Measurements from ENCODE around the gene PIRT. TPM values are rescaled to one million over a fixed set of nuclear protein-coding genes. Genes with fewer than 3 reads are reported as not detected.

PIRT gene
- total RNA-seq, 1 donor from 2014 or later = not detected

DNA sequence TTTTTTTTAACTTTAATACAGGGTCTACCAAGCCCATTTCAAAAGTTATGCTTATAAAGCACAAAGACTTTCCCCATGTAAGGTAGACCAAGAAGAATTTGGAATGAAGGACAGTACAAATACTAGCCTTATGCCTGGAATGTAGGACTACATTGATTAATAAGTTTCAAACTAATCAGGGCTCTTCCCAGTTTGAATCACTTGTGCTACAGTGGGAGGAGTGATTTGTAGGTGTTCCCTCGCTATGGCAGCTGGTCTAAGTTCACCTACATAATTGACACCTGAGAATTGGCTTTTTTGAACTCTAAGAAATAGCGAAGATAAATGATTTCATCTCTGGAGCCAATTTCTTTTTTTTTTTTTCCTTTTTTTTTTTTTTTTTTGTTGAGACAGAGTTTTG is 52.6 kb downstream of the PIRT start:
- H3K4me1 ChIP-seq = no peaks in the 10 kb centered on the region
- H3K9me3 ChIP-seq = peaks cover 0 to 3% of the 10 kb centered on the region in 2 donors
- no peak overlapping the region for H3K4me3 ChIP-seq
- H3K27ac ChIP-seq = no peak overlapping the region
- DNase-seq (ENCODE audit: low spot score in 2 of 2) = no peak
- intact Hi-C loops (cut with DNase I) = no loop called here
- TF ChIP-seq, protein P1, sequence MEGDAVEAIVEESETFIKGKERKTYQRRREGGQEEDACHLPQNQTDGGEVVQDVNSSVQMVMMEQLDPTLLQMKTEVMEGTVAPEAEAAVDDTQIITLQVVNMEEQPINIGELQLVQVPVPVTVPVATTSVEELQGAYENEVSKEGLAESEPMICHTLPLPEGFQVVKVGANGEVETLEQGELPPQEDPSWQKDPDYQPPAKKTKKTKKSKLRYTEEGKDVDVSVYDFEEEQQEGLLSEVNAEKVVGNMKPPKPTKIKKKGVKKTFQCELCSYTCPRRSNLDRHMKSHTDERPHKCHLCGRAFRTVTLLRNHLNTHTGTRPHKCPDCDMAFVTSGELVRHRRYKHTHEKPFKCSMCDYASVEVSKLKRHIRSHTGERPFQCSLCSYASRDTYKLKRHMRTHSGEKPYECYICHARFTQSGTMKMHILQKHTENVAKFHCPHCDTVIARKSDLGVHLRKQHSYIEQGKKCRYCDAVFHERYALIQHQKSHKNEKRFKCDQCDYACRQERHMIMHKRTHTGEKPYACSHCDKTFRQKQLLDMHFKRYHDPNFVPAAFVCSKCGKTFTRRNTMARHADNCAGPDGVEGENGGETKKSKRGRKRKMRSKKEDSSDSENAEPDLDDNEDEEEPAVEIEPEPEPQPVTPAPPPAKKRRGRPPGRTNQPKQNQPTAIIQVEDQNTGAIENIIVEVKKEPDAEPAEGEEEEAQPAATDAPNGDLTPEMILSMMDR (IDR thresholded peaks at IDR 0.05) = no peak
- no peaks in the 10 kb centered on the region for H3K27me3 ChIP-seq
- H3K36me3 ChIP-seq = no peaks in the 10 kb centered on the region

DNA sequence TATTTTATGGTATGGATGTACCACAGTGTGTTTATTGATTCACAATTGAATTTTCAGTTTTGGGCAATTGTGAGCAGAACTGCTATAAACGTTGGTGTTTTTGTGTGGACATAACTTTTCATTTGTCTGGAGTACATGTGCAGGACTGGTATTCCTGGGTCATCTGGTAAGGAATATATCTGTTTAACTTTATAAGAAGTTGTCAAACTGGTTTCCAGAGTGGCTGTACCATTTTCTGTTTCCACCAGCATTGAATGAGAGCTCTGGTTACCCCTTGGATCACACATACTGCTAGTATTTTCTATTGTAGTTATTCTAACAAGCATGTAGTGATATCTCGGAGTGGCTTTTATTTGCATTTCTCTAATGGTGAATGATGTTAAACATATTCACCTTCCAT is 58.3 kb downstream of the PIRT start:
- intact Hi-C loops (cut with DNase I) = no loop called here
- Histone ChIP-seq H3K27me3 (no peaks in the 10 kb centered on the region), H3K27ac (no peak overlapping the region), H3K36me3 (no peaks in the 10 kb centered on the region), H3K4me1 (no peaks in the 10 kb centered on the region), H3K9me3 (peaks cover 0 to 3% of the 10 kb centered on the region in 2 donors), H3K4me3 (no peak overlapping the region)
- DNase-seq (ENCODE audit: low spot score in 2 of 2) = no peak
- TF ChIP-seq, protein P1 (IDR thresholded peaks at IDR 0.05) = no peak

DNA sequence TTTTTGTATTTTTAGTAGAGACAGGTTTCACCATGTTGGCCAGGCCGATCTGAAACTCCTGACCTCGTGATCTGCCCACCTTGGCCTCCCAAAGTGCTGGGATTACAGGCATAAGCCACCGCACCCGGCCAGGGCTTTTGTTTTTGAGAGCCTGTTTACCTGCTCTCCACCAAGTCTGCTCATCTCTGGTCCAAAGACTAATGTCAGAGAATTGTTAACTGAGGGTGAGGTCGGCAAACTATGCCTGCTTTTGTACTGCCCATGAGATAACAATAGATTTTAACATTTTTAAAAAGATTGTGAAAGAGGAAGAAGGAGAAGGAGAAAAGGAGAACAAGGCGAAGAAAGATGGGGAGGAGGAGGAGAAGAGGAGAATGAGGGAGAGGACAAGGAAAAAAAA is 60.0 kb downstream of the PIRT start:
- TF ChIP-seq, protein P1 (IDR thresholded peaks at IDR 0.05) = no peak
- Histone ChIP-seq H3K9me3 (peaks cover 0 to 3% of the 10 kb centered on the region in 2 donors), H3K4me1 (no peaks in the 10 kb centered on the region), H3K27me3 (no peaks in the 10 kb centered on the region), H3K4me3 (no peak overlapping the region), H3K36me3 (no peaks in the 10 kb centered on the region), H3K27ac (no peak overlapping the region)
- intact Hi-C loops (cut with DNase I) = no loop called here
- DNase-seq (ENCODE audit: low spot score in 2 of 2) = no peak

DNA sequence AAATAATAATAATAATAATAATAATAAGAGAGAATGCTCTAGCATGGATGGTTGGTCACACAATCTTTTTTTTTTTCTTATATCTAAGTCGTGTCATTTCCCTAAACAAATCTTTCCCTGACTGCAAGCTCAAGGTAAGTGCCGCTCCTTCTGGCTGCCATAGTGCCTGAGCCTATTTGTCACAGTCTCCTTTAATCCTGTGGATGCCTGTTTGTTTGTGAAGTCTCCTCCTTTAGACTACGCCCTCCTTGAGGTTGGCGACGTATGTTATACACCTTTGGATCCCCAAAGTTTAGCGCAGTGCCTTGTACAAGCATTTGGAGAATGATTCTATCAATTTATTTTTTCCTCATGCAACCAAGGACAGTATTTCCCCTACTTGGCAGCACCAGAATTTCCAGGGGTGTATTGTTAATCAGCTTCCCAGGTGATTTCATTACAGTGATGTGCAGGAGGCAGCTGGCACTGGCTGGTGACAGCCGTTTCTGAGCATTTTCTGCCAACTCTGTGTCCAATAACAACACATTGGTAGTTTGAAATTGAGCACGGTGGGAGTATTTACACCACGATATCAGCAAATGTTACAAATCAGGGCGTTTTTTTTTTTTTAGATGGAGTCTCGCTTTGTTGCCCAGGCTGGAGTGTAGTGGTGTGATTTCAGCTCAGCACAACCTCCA is 60.6 kb downstream of the PIRT start:
- H3K9me3 ChIP-seq = peaks cover 0 to 7% of the 10 kb centered on the region in 2 donors
- H3K36me3 ChIP-seq = no peaks in the 10 kb centered on the region
- DNase-seq (ENCODE audit: low spot score in 2 of 2) = no peak
- intact Hi-C loops (cut with DNase I) = no loop called here
- no peaks in the 10 kb centered on the region for H3K27me3 ChIP-seq
- no peak overlapping the region for H3K4me3 ChIP-seq
- H3K27ac ChIP-seq = no peak overlapping the region
- TF ChIP-seq, protein P1 (IDR thresholded peaks at IDR 0.05) = no peak
- no peaks in the 10 kb centered on the region for H3K4me1 ChIP-seq

- intact Hi-C loops (cut with DNase I) = no loop called here
Measured at GRCh38 chr17:10776381-10776780, 61.5 kb downstream of the PIRT start.

More at GRCh38 chr17:10776381-10776780, 61.5 kb downstream of the PIRT start:
- no peaks in the 10 kb centered on the region for H3K36me3 ChIP-seq
- no peak overlapping the region for H3K27ac ChIP-seq
- TF ChIP-seq, protein P1 (IDR thresholded peaks at IDR 0.05) = no peak
- no peaks in the 10 kb centered on the region for H3K27me3 ChIP-seq
- DNase-seq (ENCODE audit: low spot score in 2 of 2) = no peak
- H3K9me3 ChIP-seq = peaks cover 0 to 7% of the 10 kb centered on the region in 2 donors
- no peak overlapping the region for H3K4me3 ChIP-seq
- no peaks in the 10 kb centered on the region for H3K4me1 ChIP-seq

All from ascending aorta (tissue), 2 donors.